GM19240 (cell line): ENCODE results near the gene NOL4L.

Experiments used
- DNase-seq: peaks from one replicate; pipeline ENCODE4 v3.0.0; 2011; ENCODE audit warnings: low spot score; ENCODE audit not compliant: insufficient read length

NOL4L gene

GRCh38 chr20:32577657-32578056 is 7.5 kb downstream of the NOL4L start:
- no peak for DNase-seq

GRCh38 chr20:32577023-32577422 is 8.1 kb downstream of the NOL4L start:
- DNase-seq = no peak

GRCh38 chr20:32576560-32576959 is 8.6 kb downstream of the NOL4L start:
- no peak for DNase-seq

- DNase-seq = no peak
Measured at GRCh38 chr20:32575805-32576204, 9.3 kb downstream of the NOL4L start.

- DNase-seq = no peak
Measured at GRCh38 chr20:32575227-32575581, 9.9 kb downstream of the NOL4L start.

- DNase-seq = no peak
Measured at GRCh38 chr20:32574296-32575226, 10.6 kb downstream of the NOL4L start.

GRCh38 chr20:32573167-32573851 is 11.8 kb downstream of the NOL4L start:
- no peak for DNase-seq

- no peak for DNase-seq
Measured at GRCh38 chr20:32572271-32572968, 12.7 kb downstream of the NOL4L start.

GRCh38 chr20:32571566-32571965 is 13.6 kb downstream of the NOL4L start:
- DNase-seq = no peak

- DNase-seq = no peak
Measured at GRCh38 chr20:32570401-32571190, 14.5 kb downstream of the NOL4L start.

- DNase-seq = no peak
Measured at GRCh38 chr20:32569380-32570305, 15.5 kb downstream of the NOL4L start.

GRCh38 chr20:32569018-32569379 is 16.1 kb downstream of the NOL4L start:
- no peak for DNase-seq

GRCh38 chr20:32567384-32568178 is 17.6 kb downstream of the NOL4L start:
- DNase-seq = no peak

GRCh38 chr20:32566379-32567374 is 18.5 kb downstream of the NOL4L start:
- no peak for DNase-seq

GRCh38 chr20:32565735-32566032 is 19.4 kb downstream of the NOL4L start:
- DNase-seq = no peak

GRCh38 chr20:32564921-32565734 is 20.0 kb downstream of the NOL4L start:
- no peak for DNase-seq

- DNase-seq = no peak
Measured at GRCh38 chr20:32564440-32564839, 20.7 kb downstream of the NOL4L start.
